ENCODE measurements around the gene TPRN. TPM values are rescaled to one million over a fixed set of nuclear protein-coding genes. Genes with fewer than 3 reads are reported as not detected.

TPRN gene
- total and polyA plus RNA-seq, 9 donors: 4.6 to 14.6 (median 10.2) TPM

DNA sequence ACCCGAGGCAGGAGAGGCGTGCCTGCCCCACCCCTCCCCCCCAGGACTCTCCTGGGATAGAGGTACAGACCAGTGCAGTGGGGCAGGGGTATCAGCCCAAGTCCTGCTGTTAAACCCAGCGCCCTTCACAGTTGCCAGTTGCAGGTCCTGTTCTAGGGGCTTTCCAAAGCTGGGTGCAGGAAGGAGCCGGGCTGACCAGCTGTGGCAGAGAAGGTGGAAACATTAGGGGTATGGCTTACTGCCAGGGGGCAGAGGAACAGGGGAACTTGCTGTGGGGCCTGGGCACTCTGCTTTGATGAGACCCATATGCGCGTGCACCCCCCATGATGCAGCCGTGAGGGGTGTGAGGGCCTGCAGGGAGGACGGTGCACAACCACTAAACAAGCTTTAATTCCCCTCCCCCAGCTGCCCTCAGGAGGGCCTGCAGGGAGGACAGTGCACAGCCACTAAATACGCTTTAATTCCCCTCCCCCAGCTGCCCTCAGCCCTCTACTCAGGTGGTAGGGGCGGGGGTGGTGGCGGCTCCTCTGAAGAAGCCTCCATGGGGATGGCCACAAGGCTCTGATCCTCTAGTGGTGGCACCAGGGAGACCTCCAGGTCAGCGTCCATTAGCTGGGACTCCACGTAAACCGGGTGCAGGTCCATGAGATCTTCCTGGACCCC is 29.9 kb downstream of the TPRN start:
- Histone ChIP-seq H3K27ac (ENCODE audit: low read length) (no peak overlapping the region), H3K27me3 (ENCODE audit: control insufficient read depth, insufficient read depth, low read length) (peaks cover 78% of the 10 kb centered on the region), H3K4me1 (ENCODE audit: control insufficient read depth, insufficient read depth, low read length) (peaks cover 15% of the 10 kb centered on the region), H3K4me3 (ENCODE audit: low read length) (no peak overlapping the region), H3K36me3 (ENCODE audit: control insufficient read depth, insufficient read depth, low read length) (no peaks in the 10 kb centered on the region), H3K9me3 (replicated peaks; ENCODE audit: control insufficient read depth, low read depth, low read length) (no peaks in the 10 kb centered on the region)
- no peak for DNase-seq
- WGBS (ENCODE audit: insufficient coverage): 59% methylated on average over 8 of the region's 14 CpGs

DNA sequence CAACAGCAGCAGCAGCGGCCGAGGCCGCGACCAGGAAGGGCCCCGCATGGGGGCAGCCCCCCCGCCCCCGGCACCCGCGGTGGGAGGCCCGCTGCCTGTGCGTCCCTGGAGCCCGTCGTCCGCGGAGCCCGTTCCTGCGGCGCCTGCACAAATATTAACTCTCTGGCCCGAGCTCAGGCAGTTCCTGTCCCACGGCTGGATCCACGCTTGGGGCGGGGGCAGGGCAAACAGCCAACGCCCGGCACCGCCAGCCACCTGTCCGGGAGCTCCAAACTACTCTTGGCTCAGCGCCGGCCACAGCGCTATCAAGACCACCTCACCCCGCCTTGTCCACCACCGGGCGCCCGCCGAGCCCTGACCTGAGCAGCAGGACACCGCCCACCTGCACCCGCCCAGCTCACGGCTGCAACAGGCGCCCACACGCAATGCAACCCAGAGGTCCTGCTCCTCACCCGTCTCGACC is 30.6 kb downstream of the TPRN start, which contains the start of gene LRRC26:
Gene LRRC26 (minus strand): TSS at position 156 of the 463 bp plus-strand sequence. CDS start 108 bp downstream, at position 48.
- no peak within 1 kb of the TSS for H3K4me3 ChIP-seq (ENCODE audit: low read length)
- no peaks in the 10 kb centered on the region for H3K36me3 ChIP-seq (ENCODE audit: control insufficient read depth, insufficient read depth, low read length)
- H3K9me3 ChIP-seq (replicated peaks; ENCODE audit: control insufficient read depth, low read depth, low read length): no peaks in the 10 kb centered on the region
- peaks cover 81% of the 10 kb centered on the region for H3K27me3 ChIP-seq (ENCODE audit: control insufficient read depth, insufficient read depth, low read length)
- WGBS (ENCODE audit: insufficient coverage): 9% methylated on average over 39 of the region's 41 CpGs
- H3K4me1 ChIP-seq (ENCODE audit: control insufficient read depth, insufficient read depth, low read length): peaks cover 15% of the 10 kb centered on the region
- DNase-seq: no peak
- no peak within 1 kb of the TSS for H3K27ac ChIP-seq (ENCODE audit: low read length)

DNA sequence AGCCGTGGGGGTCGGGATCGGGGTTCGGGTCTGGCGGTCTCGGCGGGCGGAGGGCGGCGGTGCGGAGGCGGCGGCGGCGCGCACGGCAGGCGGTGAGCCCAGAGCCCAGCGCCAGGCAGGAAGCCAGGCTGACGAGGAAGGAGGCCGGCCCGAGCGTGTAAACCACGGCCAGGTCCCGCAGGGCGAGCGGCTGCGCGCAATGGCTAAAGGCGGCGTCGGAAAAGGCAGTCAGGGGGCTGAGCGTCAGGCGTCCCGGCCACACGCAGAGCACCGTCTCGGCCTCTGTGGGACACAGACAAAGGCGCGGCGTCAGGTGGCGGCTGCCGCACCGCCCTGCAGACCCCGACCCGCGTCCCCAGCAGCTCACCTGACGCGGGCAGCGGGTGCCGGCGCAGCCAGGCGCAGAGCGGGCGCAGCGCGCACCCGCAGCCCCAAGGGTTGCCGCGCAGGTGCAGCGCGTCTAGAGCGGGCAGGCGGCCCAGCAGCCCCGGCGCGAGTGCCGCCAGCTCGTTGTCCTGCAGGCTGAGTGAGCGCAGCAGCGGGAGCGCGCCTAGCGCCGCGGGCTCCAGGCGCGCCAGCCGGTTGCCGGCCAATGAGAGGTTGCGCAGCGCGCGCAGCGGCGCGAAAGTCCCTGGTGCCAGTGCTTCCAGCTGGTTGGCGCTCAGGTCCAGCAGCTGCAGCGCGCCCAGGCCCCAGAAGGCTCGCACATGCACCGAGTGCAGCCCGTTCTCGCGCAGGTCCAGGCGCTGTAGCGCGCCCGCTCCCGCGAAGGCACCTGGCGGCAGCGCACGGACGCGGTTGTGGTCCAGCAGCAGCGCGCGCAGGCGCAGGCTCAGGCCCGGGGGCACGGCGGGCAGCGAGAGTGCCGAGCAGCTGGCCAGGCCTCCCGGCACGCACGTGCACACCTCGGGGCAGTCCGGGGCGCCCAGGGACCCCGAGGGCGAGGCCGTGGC is 31.4 kb downstream of the TPRN start:
- H3K9me3 ChIP-seq (replicated peaks; ENCODE audit: control insufficient read depth, low read depth, low read length): no peaks in the 10 kb centered on the region
- peak; percentile 52 for DNase-seq
- WGBS (ENCODE audit: insufficient coverage): under 1% methylated on average over 124 of the region's 124 CpGs
- H3K4me3 ChIP-seq (ENCODE audit: low read length): no peak overlapping the region
- no peaks in the 10 kb centered on the region for H3K36me3 ChIP-seq (ENCODE audit: control insufficient read depth, insufficient read depth, low read length)
- H3K4me1 ChIP-seq (ENCODE audit: control insufficient read depth, insufficient read depth, low read length): peaks cover 15% of the 10 kb centered on the region
- H3K27ac ChIP-seq (ENCODE audit: low read length): no peak overlapping the region
- H3K27me3 ChIP-seq (ENCODE audit: control insufficient read depth, insufficient read depth, low read length): peaks cover 83% of the 10 kb centered on the region

- no peak overlapping the region for H3K4me3 ChIP-seq (ENCODE audit: low read length)
- H3K27me3 ChIP-seq (ENCODE audit: control insufficient read depth, insufficient read depth, low read length): peaks cover 84% of the 10 kb centered on the region
- H3K9me3 ChIP-seq (replicated peaks; ENCODE audit: control insufficient read depth, low read depth, low read length): no peaks in the 10 kb centered on the region
- H3K4me1 ChIP-seq (ENCODE audit: control insufficient read depth, insufficient read depth, low read length): peaks cover 15% of the 10 kb centered on the region
- WGBS (ENCODE audit: insufficient coverage): 1% methylated on average over 28 of the region's 36 CpGs
- no peak overlapping the region for H3K27ac ChIP-seq (ENCODE audit: low read length)
- no peaks in the 10 kb centered on the region for H3K36me3 ChIP-seq (ENCODE audit: control insufficient read depth, insufficient read depth, low read length)
- DNase-seq: no peak
Observed at GRCh38 chr9:137168573-137168903, 32.0 kb downstream of the TPRN start.

DNA sequence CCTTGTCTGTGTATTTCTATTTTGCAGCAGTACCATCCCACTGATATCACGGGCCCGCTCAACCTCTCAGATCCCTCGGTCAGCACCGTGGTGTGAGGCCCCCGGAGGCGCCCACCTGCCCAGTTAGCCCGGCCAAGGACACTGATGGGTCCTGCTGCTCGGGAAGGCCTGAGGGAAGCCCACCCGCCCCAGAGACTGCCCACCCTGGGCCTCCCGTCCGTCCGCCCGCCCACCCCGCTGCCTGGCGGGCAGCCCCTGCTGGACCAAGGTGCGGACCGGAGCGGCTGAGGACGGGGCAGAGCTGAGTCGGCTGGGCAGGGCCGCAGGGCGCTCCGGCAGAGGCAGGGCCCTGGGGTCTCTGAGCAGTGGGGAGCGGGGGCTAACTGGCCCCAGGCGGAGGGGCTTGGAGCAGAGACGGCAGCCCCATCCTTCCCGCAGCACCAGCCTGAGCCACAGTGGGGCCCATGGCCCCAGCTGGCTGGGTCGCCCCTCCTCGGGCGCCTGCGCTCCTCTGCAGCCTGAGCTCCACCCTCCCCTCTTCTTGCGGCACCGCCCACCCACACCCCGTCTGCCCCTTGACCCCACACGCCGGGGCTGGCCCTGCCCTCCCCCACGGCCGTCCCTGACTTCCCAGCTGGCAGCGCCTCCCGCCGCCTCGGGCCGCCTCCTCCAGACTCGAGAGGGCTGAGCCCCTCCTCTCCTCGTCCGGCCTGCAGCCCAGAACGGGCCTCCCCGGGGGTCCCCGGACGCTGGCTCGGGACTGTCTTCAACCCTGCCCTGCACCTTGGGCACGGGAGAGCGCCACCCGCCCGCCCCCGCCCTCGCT is 32.6 kb downstream of the TPRN start:
- DNase-seq: no peak
- 5% methylated on average over 53 of the region's 57 CpGs for WGBS (ENCODE audit: insufficient coverage)
- Histone ChIP-seq H3K9me3 (replicated peaks; ENCODE audit: control insufficient read depth, low read depth, low read length) (no peaks in the 10 kb centered on the region), H3K4me1 (ENCODE audit: control insufficient read depth, insufficient read depth, low read length) (peaks cover 17% of the 10 kb centered on the region), H3K27me3 (ENCODE audit: control insufficient read depth, insufficient read depth, low read length) (peaks cover 87% of the 10 kb centered on the region), H3K27ac (ENCODE audit: low read length) (no peak overlapping the region), H3K4me3 (ENCODE audit: low read length) (no peak overlapping the region), H3K36me3 (ENCODE audit: control insufficient read depth, insufficient read depth, low read length) (no peaks in the 10 kb centered on the region)

GRCh38 chr9:137167277-137167746 is 33.2 kb downstream of the TPRN start:
- no peak for DNase-seq
- Histone ChIP-seq H3K9me3 (replicated peaks; ENCODE audit: control insufficient read depth, low read depth, low read length) (no peaks in the 10 kb centered on the region), H3K4me3 (ENCODE audit: low read length) (no peak overlapping the region), H3K36me3 (ENCODE audit: control insufficient read depth, insufficient read depth, low read length) (no peaks in the 10 kb centered on the region), H3K4me1 (ENCODE audit: control insufficient read depth, insufficient read depth, low read length) (peaks cover 13% of the 10 kb centered on the region), H3K27ac (ENCODE audit: low read length) (no peak overlapping the region), H3K27me3 (ENCODE audit: control insufficient read depth, insufficient read depth, low read length) (peaks cover 91% of the 10 kb centered on the region)
- WGBS (ENCODE audit: insufficient coverage): 43% methylated on average over 20 of the region's 44 CpGs

DNA sequence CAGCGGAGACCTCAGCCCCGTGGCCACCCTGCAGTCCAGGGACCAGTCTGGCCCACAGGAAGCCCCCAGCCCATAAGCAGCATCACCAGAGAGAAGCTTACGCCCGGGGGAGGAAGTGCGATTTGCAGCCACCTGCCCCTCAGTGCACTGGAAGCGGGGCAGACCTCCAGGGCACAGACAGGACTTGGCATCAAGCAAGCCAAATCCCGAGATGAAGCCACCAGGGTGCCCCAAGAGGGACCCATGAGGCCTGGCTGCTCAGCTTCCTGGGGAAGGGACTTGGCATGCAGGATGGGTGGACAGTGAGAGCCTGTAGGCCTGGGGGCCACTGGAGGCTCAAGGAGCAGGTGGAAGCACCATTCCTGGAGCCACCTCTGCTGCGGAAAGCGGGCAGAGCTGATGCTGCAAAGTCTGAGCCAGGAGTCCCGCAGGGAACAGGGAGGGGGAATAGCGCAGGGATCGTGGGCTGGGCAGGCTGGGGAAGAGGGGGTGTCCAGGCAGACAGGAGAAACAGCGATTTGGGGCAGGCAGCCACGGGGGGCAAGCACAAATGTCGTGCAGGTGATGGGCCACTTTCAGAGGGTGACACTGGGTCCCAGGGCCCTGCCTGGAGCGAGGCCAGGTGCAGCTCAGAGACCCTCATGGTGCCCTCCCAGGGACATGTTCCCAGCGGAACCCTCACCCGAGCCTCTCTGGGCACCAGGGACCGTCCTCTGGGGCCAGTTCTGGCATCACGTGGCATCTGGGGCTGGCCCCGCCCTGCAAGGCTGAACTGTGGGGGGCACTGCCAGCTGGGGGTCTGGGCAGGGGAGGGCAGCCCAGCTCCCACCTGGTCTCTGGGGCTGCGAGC is 33.9 kb downstream of the TPRN start:
- no peak for DNase-seq
- Histone ChIP-seq H3K4me3 (ENCODE audit: low read length) (no peak overlapping the region), H3K4me1 (ENCODE audit: control insufficient read depth, insufficient read depth, low read length) (peaks cover 13% of the 10 kb centered on the region), H3K36me3 (ENCODE audit: control insufficient read depth, insufficient read depth, low read length) (no peaks in the 10 kb centered on the region), H3K27me3 (ENCODE audit: control insufficient read depth, insufficient read depth, low read length) (peaks cover 96% of the 10 kb centered on the region), H3K9me3 (replicated peaks; ENCODE audit: control insufficient read depth, low read depth, low read length) (no peaks in the 10 kb centered on the region), H3K27ac (ENCODE audit: low read length) (no peak overlapping the region)
- 66% methylated on average over 17 of the region's 22 CpGs for WGBS (ENCODE audit: insufficient coverage)

DNA sequence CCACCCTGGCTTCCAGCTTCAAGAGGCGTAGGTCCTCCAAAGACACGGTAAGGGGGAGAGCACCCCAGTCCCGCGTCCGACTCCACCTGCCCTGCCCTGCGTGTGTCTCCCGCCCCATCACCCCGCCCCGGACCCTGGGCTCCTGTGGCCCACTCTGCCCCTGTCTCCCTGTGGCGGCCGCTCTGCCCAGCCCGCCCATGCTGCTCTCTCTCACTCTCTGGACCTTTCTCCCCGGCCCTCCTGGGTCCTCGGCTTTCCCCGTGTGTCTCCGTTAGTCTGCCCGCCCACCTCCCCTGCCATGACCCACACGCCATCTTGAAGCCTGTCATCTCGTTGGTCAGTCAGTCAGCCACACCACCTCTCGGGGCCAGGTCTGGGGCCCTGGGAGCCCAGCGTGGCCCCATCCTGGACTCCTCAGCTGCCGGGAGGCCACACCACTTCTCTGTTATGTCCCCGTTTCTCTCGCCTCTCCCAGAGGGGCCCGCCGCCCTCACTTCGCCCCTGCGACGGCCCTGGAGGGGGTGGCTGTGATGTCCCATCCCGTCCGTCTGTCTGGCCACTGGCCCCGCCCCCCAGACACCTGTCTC is 35.2 kb downstream of the TPRN start:
- peaks cover 95% of the 10 kb centered on the region for H3K27me3 ChIP-seq (ENCODE audit: control insufficient read depth, insufficient read depth, low read length)
- no peaks in the 10 kb centered on the region for H3K9me3 ChIP-seq (replicated peaks; ENCODE audit: control insufficient read depth, low read depth, low read length)
- no peaks in the 10 kb centered on the region for H3K36me3 ChIP-seq (ENCODE audit: control insufficient read depth, insufficient read depth, low read length)
- no peak for DNase-seq
- H3K4me3 ChIP-seq (ENCODE audit: low read length): no peak overlapping the region
- 76% methylated on average over 28 of the region's 32 CpGs for WGBS (ENCODE audit: insufficient coverage)
- H3K27ac ChIP-seq (ENCODE audit: low read length): no peak overlapping the region
- peaks cover 13% of the 10 kb centered on the region for H3K4me1 ChIP-seq (ENCODE audit: control insufficient read depth, insufficient read depth, low read length)

All from muscle of leg (tissue), 11 donors.